K562 (cell line): Measurements from ENCODE around the gene LINGO3. TPM values are rescaled to one million over a fixed set of nuclear protein-coding genes. Genes with fewer than 3 reads are reported as not detected.

Experiments
- ATAC-seq: fragments of 200-7000 bp; cut with Tn5 transposase; 3 replicates; pipeline ENCODE4 v1.9.1; 2020; ENCODE audit warnings: moderate library complexity
- BruUV-seq: library from RNA; stranded (reverse); fragments of 400-500 nt; replicated peaks from 2 replicates; lab custom pipeline; 2021; lab: Mats Ljungman, UMichigan
- CTCF ChIA-PET: fragments of 300-600 bp; formaldehyde crosslinking; extraction: SDS; loops from one replicate; lab custom pipeline; 2021; ENCODE audit warnings: low intra/inter-chr PET ratio; lab: Yijun Ruan, JAX
- POLR2A ChIA-PET: fragments of 300-600, 350-650 bp; sonication (Branson Sonifier 250); formaldehyde crosslinking; extraction: SDS; loops from one replicate; lab custom pipeline; 2021; ENCODE audit warnings: antibody characterized with exemption, inconsistent platforms; lab: Yijun Ruan, JAX
- DNase-seq, 4 experiments: peaks; one replicate each; pipeline versions ENCODE4 v3.0.0 to v3.0.0-alpha.2; 2011 to 2018; ENCODE audit warnings: low spot score in 3 of 4, mixed read lengths in 3 of 4; ENCODE audit errors: extremely low read depth in 1 of 4
- FAIRE-seq: peaks from 2 replicates; lab custom pipeline; 2011; peaks lifted over from hg19 to GRCh38; lab: Jason Lieb, UNC
- H2AFZ ChIP-seq: 2 replicates; pipeline ENCODE4 v1.6.0; 2011; ENCODE audit warnings: low read depth, low read length, control low read depth, inconsistent platforms
- H3K27ac ChIP-seq: fragments of 200-600 bp; 3 replicates; pipeline ENCODE4 v1.8.0; 2011; ENCODE audit warnings: low read depth, mild to moderate bottlenecking, control low read depth, inconsistent platforms, low read length, moderate library complexity, mixed read lengths; ENCODE audit errors: extremely low read depth
- H3K27me3 ChIP-seq, 2 experiments: fragments of 300-600 bp in 1 of 2; 2 replicates in 1 of 2; 3 replicates in 1 of 2; pipeline versions ENCODE4 v1.6.0 to v1.8.0; 2011; ENCODE audit warnings: inconsistent platforms in 2 of 2, low read length in 2 of 2, mild to moderate bottlenecking in 1 of 2, mixed read lengths in 1 of 2, moderate library complexity in 1 of 2; ENCODE audit not compliant: control insufficient read depth in 2 of 2, insufficient read depth in 2 of 2
- H3K36me3 ChIP-seq: fragments of 300-600 bp; 3 replicates; pipeline ENCODE4 v1.8.0; 2011; ENCODE audit warnings: mild to moderate bottlenecking, low read length, inconsistent platforms; ENCODE audit not compliant: control insufficient read depth, insufficient read depth
- H3K4me1 ChIP-seq, 2 experiments: fragments of 200-600 bp in 1 of 2; replicated peaks in 1 of 2; 2 replicates in 1 of 2; 3 replicates in 1 of 2; pipeline versions ENCODE4 v1.5.1 to v1.8.0; 2011; ENCODE audit warnings: inconsistent platforms in 2 of 2, low read length in 2 of 2, mild to moderate bottlenecking in 1 of 2, mixed read lengths in 1 of 2, moderate library complexity in 1 of 2; ENCODE audit not compliant: control insufficient read depth in 2 of 2, insufficient read depth in 2 of 2
- H3K4me2 ChIP-seq: 2 replicates; pipeline ENCODE4 v1.6.1; 2011; ENCODE audit warnings: low read length, control low read depth, inconsistent platforms, mixed read lengths; ENCODE audit not compliant: insufficient read depth
- H3K4me3 ChIP-seq: fragments of 200-600 bp; sonication (generic), shearing (Covaris generic); 2 replicates; pipeline ENCODE4 v1.5.1; 2016; ENCODE audit warnings: control low read depth, inconsistent platforms
- H3K79me2 ChIP-seq: fragments of 200-600 bp; 3 replicates; pipeline ENCODE4 v1.8.0; 2011; ENCODE audit warnings: low read length, inconsistent platforms; ENCODE audit not compliant: control insufficient read depth, insufficient read depth
- H3K9ac ChIP-seq, 2 experiments: 2 replicates each; pipeline versions ENCODE4 v1.6.0 to v1.6.1; 2011; ENCODE audit warnings: low read depth in 2 of 2, low read length in 2 of 2, control low read depth in 1 of 2, inconsistent platforms in 1 of 2, mild to moderate bottlenecking in 1 of 2, mixed read lengths in 1 of 2; ENCODE audit not compliant: insufficient read depth in 1 of 2
- H3K9me1 ChIP-seq: one replicate; pipeline ENCODE4 v1.6.0; 2011; ENCODE audit warnings: inconsistent platforms, mild to moderate bottlenecking, low read length, moderate library complexity; ENCODE audit not compliant: control insufficient read depth, insufficient read depth
- H3K9me3 ChIP-seq: replicated peaks from 2 replicates; pipeline ENCODE4 v1.5.1; 2011; ENCODE audit warnings: low read depth, low read length, inconsistent platforms; ENCODE audit not compliant: control insufficient read depth, insufficient read depth
- H4K20me1 ChIP-seq: replicated peaks from 2 replicates; pipeline ENCODE4 v1.6.1; 2011; ENCODE audit warnings: low read length, inconsistent platforms, mixed read lengths; ENCODE audit not compliant: control insufficient read depth, insufficient read depth
- CEBPG ChIP-seq, 3 experiments: fragments of 200-800 bp in 1 of 3; sonication (Bioruptor generic) in 1 of 3; sonication (generic) in 1 of 3; formaldehyde crosslinking in 1 of 3; IDR thresholded peaks in 2 of 3; conservative IDR thresholded peaks in 1 of 3; 2 replicates each; pipeline versions ENCODE4 v1.6.1 to v1.8.0; 2016 to 2022; ENCODE audit warnings: missing compliant biosample characterization in 2 of 3, missing genetic modification characterization in 2 of 3, mild to moderate bottlenecking in 1 of 3, missing genetic modification reagents in 1 of 3
- HEY1 ChIP-seq: fragments of 250-450 bp; sonication (Bioruptor Pico); IDR thresholded peaks from 2 replicates; pipeline ENCODE4 v1.5.0; 2020; ENCODE audit warnings: mild to moderate bottlenecking, moderate library complexity, borderline replicate concordance
- RBFOX2 ChIP-seq: fragments of 200-400 bp; formaldehyde crosslinking; IDR thresholded peaks from 2 replicates; pipeline ENCODE4 v1.6.1; 2017; ENCODE audit warnings: low read depth, mild to moderate bottlenecking, low read length, moderate library complexity
- WGBS: fragments of 100-300 bp; shearing (Covaris generic); methylation state at CpG from one replicate; pipeline ENCODE4 v1.1.6; 2016; ENCODE audit warnings: low coverage, mixed read lengths; ENCODE audit not compliant: insufficient coverage; ENCODE audit errors: missing lambda C conversion rate; 5-methylcytosine and 5-hydroxymethylcytosine counted together
- in situ Hi-C: fragments of 300-500 bp; cut with MboI; formaldehyde crosslinking; loops from 4 replicates; pipeline ENCODE4 v1.15.0; 2018; ENCODE audit warnings: inconsistent platforms, mixed read lengths
- intact Hi-C: fragments of 100-400 bp; cut with micrococcal nuclease; formaldehyde crosslinking; loops from 2 replicates; pipeline ENCODE4 v1.14.2; 2022
- polyA plus RNA-seq, 8 experiments: library from polyadenylated mRNA; depleted of rRNA in 4 of 8; stranded (reverse) in 5 of 8; unstranded in 3 of 8; fragments of >200 nt; fragmentation: Nextera tagmentation in 2 of 8; fragmentation: Illumina TruSeq in 1 of 8; extraction: Ambion mirVana in 2 of 8; extraction: Trizol in 1 of 8; gene quantifications; 2 replicates each; pipeline versions ENCODE4 v1.2.1 to v1.2.3, GENCODE V29; 2011 to 2014; ENCODE audit warnings: inconsistent platforms in 1 of 8, missing spikeins in 1 of 8
- total RNA-seq, 7 experiments: library from RNA; depleted of rRNA in 6 of 7; stranded (reverse); fragments of >200 nt in 6 of 7; fragmentation: Illumina TruSeq in 2 of 7; extraction: Trizol in 2 of 7; gene quantifications; 2 replicates each; pipeline versions ENCODE4 v1.2.1 to v1.2.3, GENCODE V29; 2011 to 2021; ENCODE audit warnings: low replicate concordance in 1 of 7
- TF ChIP-seq, protein P1 (sequence below): sonication (generic); formaldehyde crosslinking; IDR thresholded peaks from 2 replicates; pipeline ENCODE4 v1.8.1; 2023; ENCODE audit warnings: mild to moderate bottlenecking, missing genetic modification reagents

The LINGO3 gene
- total and polyA plus RNA-seq, 9 of the 15 experiments (the other 6 are each of a cell fraction or from before 2014, with no cell fraction given) = 0.03 to 0.05 (median 0.03) TPM; not detected in 6

DNA sequence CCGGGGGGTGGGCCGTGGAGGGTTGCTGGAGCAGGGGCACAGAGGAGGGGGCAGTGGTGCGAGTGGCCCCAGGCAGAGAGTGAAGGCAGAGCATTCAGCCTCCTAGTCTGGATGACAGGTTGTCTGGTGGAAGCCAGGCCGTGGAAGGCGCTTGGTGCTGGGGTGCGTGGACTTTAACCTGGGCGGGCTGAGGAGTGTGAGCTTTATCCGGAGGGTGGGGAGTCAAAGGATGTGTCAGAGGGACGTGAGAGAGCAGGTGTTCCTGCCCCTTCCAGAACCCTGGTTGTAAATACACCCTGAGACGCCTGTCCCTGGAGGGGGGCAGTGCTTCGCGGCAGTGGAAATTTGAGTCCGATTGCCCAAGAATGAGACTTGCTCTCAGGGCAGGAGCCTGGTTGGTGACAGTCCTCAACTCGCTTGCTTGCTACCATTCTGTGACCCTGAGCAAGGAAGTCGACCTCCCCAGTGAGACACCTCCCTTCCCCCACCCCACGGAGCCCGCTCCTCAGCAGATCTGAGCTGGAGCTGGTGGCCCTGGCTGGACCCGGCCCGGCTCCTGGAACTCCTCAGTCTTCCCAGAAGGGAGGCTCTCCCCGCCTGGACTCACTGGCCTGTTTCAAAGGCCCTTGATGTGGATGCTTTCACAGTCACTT is 22.8 kb upstream of the LINGO3 start:
- CTCF ChIA-PET = no interaction called here
- peak overlapping the region; percentile 25 to 86; a peak in 3 of 4 replicates for H3K9ac ChIP-seq
- H3K4me2 ChIP-seq = peak overlapping the region; percentile 21; the same call in 1 of the 2 replicates
- H3K27ac ChIP-seq = peak overlapping the region; percentile 36; the same call in 1 of the 3 replicates
- 72% methylated on average over 16 of the region's 20 CpGs for WGBS
- peaks cover 28 to 71% of the 10 kb centered on the region in 2 experiments; a peak in 4 of 5 replicates for H3K4me1 ChIP-seq
- intact Hi-C loops (no loop called here), in situ Hi-C loops (no loop called here)
- no peaks in the 10 kb centered on the region; the same call in 1 of the 2 replicates for H3K9me3 ChIP-seq
- BruUV-seq = no TSS peak
- 0 out of 2 replicates have a peak, but pooled peaks have one; percentile 25 for TF ChIP-seq CEBPG (CRISPR knock-in tag; IDR thresholded peaks at IDR 0.05)
- no peak for TF ChIP-seq CEBPG (tag; conservative IDR thresholded peaks at IDR 0.05 in 1 of 2, IDR thresholded peaks at IDR 0.05 in 1 of 2)
- TF ChIP-seq HEY1 (CRISPR knock-in tag) = no peak
- TF ChIP-seq RBFOX2 = 0 out of 2 replicates have a peak, but pooled peaks have one; percentile 14
- TF ChIP-seq, protein P1, sequence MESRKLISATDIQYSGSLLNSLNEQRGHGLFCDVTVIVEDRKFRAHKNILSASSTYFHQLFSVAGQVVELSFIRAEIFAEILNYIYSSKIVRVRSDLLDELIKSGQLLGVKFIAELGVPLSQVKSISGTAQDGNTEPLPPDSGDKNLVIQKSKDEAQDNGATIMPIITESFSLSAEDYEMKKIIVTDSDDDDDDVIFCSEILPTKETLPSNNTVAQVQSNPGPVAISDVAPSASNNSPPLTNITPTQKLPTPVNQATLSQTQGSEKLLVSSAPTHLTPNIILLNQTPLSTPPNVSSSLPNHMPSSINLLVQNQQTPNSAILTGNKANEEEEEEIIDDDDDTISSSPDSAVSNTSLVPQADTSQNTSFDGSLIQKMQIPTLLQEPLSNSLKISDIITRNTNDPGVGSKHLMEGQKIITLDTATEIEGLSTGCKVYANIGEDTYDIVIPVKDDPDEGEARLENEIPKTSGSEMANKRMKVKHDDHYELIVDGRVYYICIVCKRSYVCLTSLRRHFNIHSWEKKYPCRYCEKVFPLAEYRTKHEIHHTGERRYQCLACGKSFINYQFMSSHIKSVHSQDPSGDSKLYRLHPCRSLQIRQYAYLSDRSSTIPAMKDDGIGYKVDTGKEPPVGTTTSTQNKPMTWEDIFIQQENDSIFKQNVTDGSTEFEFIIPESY (CRISPR knock-in tag) = 0 out of 2 replicates have a peak, but pooled peaks have one; percentile 9
- TF ChIP-seq, all 486 proteins: peak for 3
- Histone ChIP-seq H3K36me3 (peaks cover 35% of the 10 kb centered on the region), H3K9me1 (no peaks in the 10 kb centered on the region), H3K79me2 (peaks cover 89% of the 10 kb centered on the region), H4K20me1 (no peaks in the 10 kb centered on the region), H2AFZ (no peak overlapping the region), H3K4me3 (no peak overlapping the region), H3K27me3 (no peaks in the 10 kb centered on the region)
- ATAC-seq (no peak), FAIRE-seq (no peak), DNase-seq (no peak)
- POLR2A ChIA-PET = interaction anchor here (0.9 to 1.0 kb wide), 2 partner anchors 15 to 46 kb away, joined by 3 read pairs; no protein-coding TSS in a partner anchor
